ENCODE results near the gene MAGEF1.

MAGEF1 gene

GRCh38 chr3:184719709-184720108, 7.8 kb upstream of the MAGEF1 start:
- no peak for DNase-seq

GRCh38 chr3:184718431-184718830, 6.6 kb upstream of the MAGEF1 start:
- no peak for DNase-seq

- no peak for DNase-seq
These were observed 5.6 kb upstream of the MAGEF1 start for GRCh38 chr3:184717399-184717983.

GRCh38 chr3:184716622-184717398, 4.9 kb upstream of the MAGEF1 start:
- DNase-seq: no peak

- DNase-seq: no peak
These were observed 4.2 kb upstream of the MAGEF1 start for GRCh38 chr3:184715943-184716621.

- no peak for DNase-seq
These were observed 1.7 kb upstream of the MAGEF1 start for GRCh38 chr3:184713521-184713920.

GRCh38 chr3:184713040-184713355, 1.1 kb upstream of the MAGEF1 start:
- DNase-seq: no peak

- no peak for DNase-seq
These were observed 580 bp upstream of the MAGEF1 start for GRCh38 chr3:184712248-184713039.

GRCh38 chr3:184710870-184711492, 883 bp downstream of the MAGEF1 start:
- peak; percentile 3 for DNase-seq

- DNase-seq: no peak
These were observed 8.2 kb downstream of the MAGEF1 start for GRCh38 chr3:184703657-184704056.

GRCh38 chr3:184700759-184701158, 11.1 kb downstream of the MAGEF1 start:
- no peak for DNase-seq

- no peak for DNase-seq
These were observed 14.0 kb downstream of the MAGEF1 start for GRCh38 chr3:184697845-184698244.

GRCh38 chr3:184696697-184697096, 15.2 kb downstream of the MAGEF1 start:
- DNase-seq: no peak

GRCh38 chr3:184694716-184695115, 17.1 kb downstream of the MAGEF1 start:
- no peak for DNase-seq

GRCh38 chr3:184694133-184694665, 17.7 kb downstream of the MAGEF1 start:
- no peak for DNase-seq

- DNase-seq: no peak
These were observed 18.6 kb downstream of the MAGEF1 start for GRCh38 chr3:184693011-184693975.

- no peak for DNase-seq
These were observed 20.2 kb downstream of the MAGEF1 start for GRCh38 chr3:184691397-184692231.

GRCh38 chr3:184690192-184690883, 21.5 kb downstream of the MAGEF1 start:
- no peak for DNase-seq

GRCh38 chr3:184688882-184689271, 23.0 kb downstream of the MAGEF1 start:
- no peak for DNase-seq
